KMS-11 (cell line): ENCODE measurements around the gene PRMT5.

ENCODE experiments used
- H2AFZ ChIP-seq: fragments of 200-600 bp; sonication (generic); 2 replicates; pipeline ENCODE4 v1.6.1; 2016; ENCODE audit warnings: antibody characterized with exemption, mixed run types, low read depth
- H3K27ac ChIP-seq: fragments of 200-600 bp; sonication (generic); 2 replicates; pipeline ENCODE4 v1.6.1; 2016; ENCODE audit warnings: mild to moderate bottlenecking, mixed run types
- H3K27me3 ChIP-seq: fragments of 200-600 bp; sonication (generic); 2 replicates; pipeline ENCODE4 v1.6.1; 2017; ENCODE audit warnings: mild to moderate bottlenecking, low read depth, mixed run types, moderate library complexity; ENCODE audit not compliant: insufficient read depth
- H3K36me3 ChIP-seq: fragments of 200-600 bp; sonication (generic); 2 replicates; pipeline ENCODE4 v1.6.1; 2017; ENCODE audit warnings: mild to moderate bottlenecking, mixed run types; ENCODE audit not compliant: insufficient read depth
- H3K4me1 ChIP-seq: fragments of 200-600 bp; sonication (generic); 2 replicates; pipeline ENCODE4 v1.6.1; 2016; ENCODE audit warnings: mild to moderate bottlenecking, low read depth, mixed run types; ENCODE audit not compliant: poor library complexity, severe bottlenecking
- H3K4me2 ChIP-seq: fragments of 200-600 bp; sonication (generic); 2 replicates; pipeline ENCODE4 v1.7.0; 2016; ENCODE audit warnings: mild to moderate bottlenecking, mixed run types
- H3K4me3 ChIP-seq: fragments of 200-600 bp; sonication (generic); IDR thresholded peaks from 2 replicates; pipeline ENCODE4 v1.6.1; 2017; ENCODE audit warnings: low read depth, low read length, mixed read lengths; ENCODE audit not compliant: insufficient read depth
- H3K79me2 ChIP-seq: fragments of 200-600 bp; sonication (generic); 2 replicates; pipeline ENCODE4 v1.6.1; 2016; ENCODE audit warnings: low read depth, mixed run types; ENCODE audit not compliant: insufficient read depth
- H3K9ac ChIP-seq: fragments of 200-600 bp; sonication (generic); 2 replicates; pipeline ENCODE4 v1.6.1; 2016; ENCODE audit warnings: mild to moderate bottlenecking, mixed run types
- H4K20me1 ChIP-seq: fragments of 200-600 bp; sonication (generic); 2 replicates; pipeline ENCODE4 v1.6.1; 2016; ENCODE audit warnings: mild to moderate bottlenecking, mixed run types; ENCODE audit not compliant: insufficient read depth
- CTCF ChIP-seq: fragments of 200-600 bp; sonication (generic); conservative IDR thresholded peaks from 2 replicates; pipeline ENCODE4 v1.6.1; 2017; ENCODE audit warnings: low read depth, mild to moderate bottlenecking, antibody characterized with exemption, low read length, moderate library complexity, mixed read lengths

PRMT5 gene

GRCh38 chr14:22882529-22883172 lies 46.5 kb downstream of the PRMT5 start:
- Histone ChIP-seq H3K27me3 (no peaks in the 10 kb centered on the region), H4K20me1 (no peaks in the 10 kb centered on the region), H3K4me2 (no peak overlapping the region), H3K79me2 (no peaks in the 10 kb centered on the region), H3K4me3 (no peak overlapping the region), H3K27ac (no peak overlapping the region), H3K36me3 (no peaks in the 10 kb centered on the region), H2AFZ (no peak overlapping the region), H3K9ac (no peak overlapping the region), H3K4me1 (peaks cover 33% of the 10 kb centered on the region)
- TF ChIP-seq CTCF: no peak

GRCh38 chr14:22882064-22882463 lies 47.1 kb downstream of the PRMT5 start:
- TF ChIP-seq CTCF: no peak
- Histone ChIP-seq H3K27me3 (no peaks in the 10 kb centered on the region), H3K4me1 (peaks cover 33% of the 10 kb centered on the region), H3K36me3 (no peaks in the 10 kb centered on the region), H3K9ac (no peak overlapping the region), H3K27ac (no peak overlapping the region), H3K4me2 (no peak overlapping the region), H4K20me1 (no peaks in the 10 kb centered on the region), H3K4me3 (no peak overlapping the region), H3K79me2 (no peaks in the 10 kb centered on the region), H2AFZ (no peak overlapping the region)

- Histone ChIP-seq H3K79me2 (no peaks in the 10 kb centered on the region), H3K27ac (no peak overlapping the region), H3K27me3 (no peaks in the 10 kb centered on the region), H2AFZ (no peak overlapping the region), H3K36me3 (no peaks in the 10 kb centered on the region), H4K20me1 (no peaks in the 10 kb centered on the region), H3K9ac (no peak overlapping the region), H3K4me1 (peaks cover 6% of the 10 kb centered on the region), H3K4me3 (no peak overlapping the region), H3K4me2 (no peak overlapping the region)
- no peak for TF ChIP-seq CTCF
Measured at GRCh38 chr14:22878271-22879246, 50.6 kb downstream of the PRMT5 start.

GRCh38 chr14:22877000-22877501 lies 52.1 kb downstream of the PRMT5 start:
- H3K27ac ChIP-seq: no peak overlapping the region
- H4K20me1 ChIP-seq: no peaks in the 10 kb centered on the region
- no peak for TF ChIP-seq CTCF
- peaks cover 6% of the 10 kb centered on the region for H3K4me1 ChIP-seq
- no peaks in the 10 kb centered on the region for H3K27me3 ChIP-seq
- H3K4me2 ChIP-seq: no peak overlapping the region
- H3K9ac ChIP-seq: no peak overlapping the region
- H3K36me3 ChIP-seq: no peaks in the 10 kb centered on the region
- no peaks in the 10 kb centered on the region for H3K79me2 ChIP-seq
- no peak overlapping the region for H3K4me3 ChIP-seq
- H2AFZ ChIP-seq: no peak overlapping the region
